GM10248 (cell line): Measurements from ENCODE around the gene TM2D1.

Source experiments
- CTCF ChIA-PET: fragments of 300-600 bp; sonication (Branson Sonifier 250); formaldehyde crosslinking; extraction: SDS; loops from one replicate; lab custom pipeline; 2021; ENCODE audit warnings: antibody characterized with exemption; lab: Yijun Ruan, JAX
- POLR2A ChIA-PET: fragments of 350-650 bp; sonication (Branson Sonifier 250); formaldehyde crosslinking; extraction: SDS; loops from one replicate; lab custom pipeline; 2020; ENCODE audit warnings: antibody characterized with exemption; lab: Yijun Ruan, JAX
- DNase-seq: peaks from one replicate; pipeline ENCODE4 v3.0.0; 2012; ENCODE audit errors: extremely low spot score
- CTCF ChIP-seq: IDR thresholded peaks from 2 replicates; pipeline ENCODE4 v1.5.1; 2012; ENCODE audit warnings: mild to moderate bottlenecking, low read depth; ENCODE audit errors: extremely low read depth, missing control alignments, control extremely low read depth

TM2D1 gene

GRCh38 chr1:61724813-61725694, at the start of gene TM2D1:
Gene TM2D1 (minus strand): TSS chr1:61725141. CDS start chr1:61725120, 21 bp downstream.
- CTCF ChIA-PET: interaction anchor here (0.7 kb wide), 1 partner anchor 84 kb away, joined by 3 read pairs; no protein-coding TSS in a partner anchor
- POLR2A ChIA-PET: no interaction called here
- peak; percentile 92 for DNase-seq
- TF ChIP-seq CTCF: no peak

DNA sequence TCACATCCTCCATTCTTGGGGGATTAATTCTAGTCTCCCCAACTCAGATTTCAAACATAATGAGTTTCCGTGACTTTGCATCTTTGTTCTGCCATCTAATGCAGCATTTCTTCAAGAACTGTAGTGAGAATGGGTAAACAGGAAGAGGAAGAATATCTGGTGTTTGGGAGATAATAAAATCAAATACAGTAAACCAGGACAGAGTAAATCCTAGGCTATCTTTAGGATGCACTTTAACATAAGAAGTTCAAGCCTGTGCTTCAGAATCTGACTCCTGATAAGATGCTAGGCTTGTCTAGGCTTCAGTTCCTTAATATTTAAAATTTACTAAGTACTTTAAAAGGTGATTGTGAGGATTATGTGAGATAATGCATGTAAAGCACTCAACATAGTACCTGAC, 45.2 kb upstream of the TM2D1 start:
- CTCF ChIA-PET: no interaction called here
- POLR2A ChIA-PET: no interaction called here

DNA sequence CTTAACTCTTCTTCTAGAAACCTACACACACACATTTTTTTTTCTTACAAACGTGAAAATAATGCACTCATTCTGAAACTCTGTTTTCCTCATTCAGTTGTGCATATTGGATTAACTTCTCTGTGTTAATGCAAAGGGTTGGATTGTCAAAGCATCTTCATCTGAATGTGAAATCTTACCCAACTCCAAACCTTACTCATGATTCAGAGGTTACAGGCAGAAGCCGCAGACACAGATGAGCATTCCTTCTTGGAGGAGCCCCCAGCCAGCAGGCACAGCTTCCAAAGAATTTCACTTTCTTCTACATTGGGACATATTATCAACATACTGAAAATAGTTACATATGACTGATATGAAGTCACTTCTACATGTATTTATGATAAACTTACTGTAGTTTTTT, 33.0 kb upstream of the TM2D1 start:
- no peak for TF ChIP-seq CTCF
- DNase-seq: no peak
- ChIA-PET CTCF (no interaction called here), POLR2A (no interaction called here)

More for the DNA sequence above, 45.2 kb upstream of the TM2D1 start:
- TF ChIP-seq CTCF: no peak
- no peak for DNase-seq

- DNase-seq: no peak
- TF ChIP-seq CTCF: no peak
- CTCF ChIA-PET: no interaction called here
- POLR2A ChIA-PET: no interaction called here
Measured at GRCh38 chr1:61756773-61757172, 31.8 kb upstream of the TM2D1 start.

DNA sequence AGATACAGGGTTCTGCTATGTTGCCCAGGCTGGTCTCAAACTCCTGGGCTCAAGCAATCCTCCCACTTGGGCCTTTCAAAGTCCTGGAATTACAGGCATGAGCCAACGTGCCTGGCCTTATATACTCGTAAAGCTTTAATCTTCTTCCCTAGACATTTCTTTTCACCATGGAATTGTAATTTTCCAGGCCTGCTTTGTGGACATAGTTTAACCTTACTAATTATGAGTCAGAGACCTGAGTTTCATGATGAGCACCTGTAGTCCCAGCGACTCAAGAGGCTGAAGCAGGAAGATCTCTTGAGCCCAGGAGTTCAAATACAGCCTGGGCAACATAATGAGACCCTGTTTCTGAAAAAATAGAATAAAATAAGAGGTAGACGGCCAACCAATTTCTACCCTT, 29.6 kb upstream of the TM2D1 start:
- POLR2A ChIA-PET: no interaction called here
- DNase-seq: no peak
- CTCF ChIA-PET: no interaction called here
- TF ChIP-seq CTCF: no peak

- no peak for DNase-seq
- ChIA-PET CTCF (no interaction called here), POLR2A (no interaction called here)
- TF ChIP-seq CTCF: no peak
Measured at GRCh38 chr1:61753998-61754508, 29.1 kb upstream of the TM2D1 start.
